Measurements from ENCODE around the gene BRD9.
"Not testable (repeated sequence)": the region's sequence is repeated elsewhere in the genome, so short reads cannot be mapped to it uniquely, and the experiment has no call there.

The BRD9 gene

DNA sequence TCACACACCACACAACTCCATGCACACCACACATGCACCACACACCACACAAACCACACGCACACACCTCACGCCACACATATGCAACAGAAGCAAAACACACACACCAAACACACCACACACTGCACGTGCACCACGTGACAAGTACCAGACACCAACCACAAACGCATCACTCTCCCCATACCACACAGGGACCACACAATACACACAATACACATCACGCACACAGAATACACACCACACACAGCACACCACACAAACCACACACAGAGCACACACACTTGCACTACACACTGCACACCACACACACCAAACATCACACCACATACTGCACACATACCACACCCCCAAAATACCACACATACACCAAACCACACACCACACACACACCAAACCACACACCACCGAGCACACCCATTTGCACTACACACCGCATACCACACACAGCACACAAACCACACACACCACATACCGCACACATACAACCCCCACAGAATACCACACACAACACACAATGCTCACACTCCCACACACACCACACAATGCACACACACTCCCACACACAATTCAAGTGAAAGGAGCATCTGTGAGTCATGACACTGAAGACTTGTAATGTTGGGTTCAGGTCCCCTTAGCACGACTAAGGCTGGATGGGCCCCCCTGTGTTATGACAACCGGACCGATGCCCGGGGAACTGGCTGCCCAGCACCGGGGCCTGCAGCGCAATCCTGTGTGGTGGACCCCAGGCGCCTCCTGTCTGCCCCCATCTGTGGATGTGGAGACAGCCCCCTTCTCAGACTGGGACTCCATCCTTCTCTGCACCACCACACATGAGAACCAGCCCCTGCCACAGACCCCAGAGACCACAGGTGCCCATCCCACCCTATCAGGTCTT lies 35.8 kb downstream of the BRD9 start:
- DNase-seq, result no peak

DNA sequence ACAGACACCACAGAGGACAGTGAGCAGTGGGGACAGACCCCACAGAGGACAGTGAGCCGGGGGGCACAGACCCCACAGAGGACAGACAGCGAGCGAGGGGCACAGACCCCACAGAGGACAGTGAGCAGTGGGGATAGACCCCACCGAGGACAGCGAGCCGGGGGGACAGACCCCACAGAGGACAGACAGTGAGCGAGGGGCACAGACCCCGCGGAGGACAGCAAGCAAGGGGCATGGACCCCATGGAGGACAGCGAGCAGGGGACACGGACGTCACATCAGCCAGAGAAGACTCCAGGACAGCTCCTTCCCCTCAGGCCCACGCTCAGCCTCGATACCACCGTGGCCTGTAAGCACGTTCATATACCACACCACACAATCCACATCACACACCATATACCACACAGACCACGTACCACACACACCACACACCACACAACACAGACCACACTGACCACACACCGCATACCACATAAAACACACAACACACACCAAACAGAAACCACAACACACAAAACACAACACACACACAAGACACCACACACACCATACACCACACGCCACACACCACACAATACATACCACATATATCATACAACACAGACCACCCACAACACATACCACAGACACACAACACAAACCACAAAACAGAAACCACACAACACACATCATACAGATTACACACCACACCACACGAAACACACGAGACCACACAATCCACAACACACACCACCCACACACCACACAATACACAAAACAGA lies 36.6 kb downstream of the BRD9 start:
- DNase-seq, result peak; percentile 12

GRCh38 chr5:854966-855743 lies 37.4 kb downstream of the BRD9 start:
- no peak for DNase-seq

DNA sequence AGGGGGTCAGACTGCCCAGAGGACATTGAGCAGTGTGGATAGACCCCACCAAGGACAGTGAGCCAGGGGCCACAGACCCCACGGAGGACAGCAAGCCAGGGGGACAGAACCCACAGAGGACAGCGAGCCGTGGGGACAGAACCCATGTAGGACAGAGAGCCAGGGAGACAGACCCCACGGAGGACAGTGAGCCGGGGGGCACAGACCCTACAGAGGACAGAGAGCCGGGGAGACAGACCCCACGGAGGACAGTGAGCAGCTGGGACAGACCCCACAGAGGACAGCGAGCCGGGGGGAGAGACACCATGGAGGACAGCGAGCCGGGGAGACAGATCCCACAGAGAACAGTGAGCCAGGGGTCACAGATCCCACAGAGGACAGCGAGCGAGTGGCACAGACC lies 38.4 kb downstream of the BRD9 start:
- DNase-seq, result no peak

DNA sequence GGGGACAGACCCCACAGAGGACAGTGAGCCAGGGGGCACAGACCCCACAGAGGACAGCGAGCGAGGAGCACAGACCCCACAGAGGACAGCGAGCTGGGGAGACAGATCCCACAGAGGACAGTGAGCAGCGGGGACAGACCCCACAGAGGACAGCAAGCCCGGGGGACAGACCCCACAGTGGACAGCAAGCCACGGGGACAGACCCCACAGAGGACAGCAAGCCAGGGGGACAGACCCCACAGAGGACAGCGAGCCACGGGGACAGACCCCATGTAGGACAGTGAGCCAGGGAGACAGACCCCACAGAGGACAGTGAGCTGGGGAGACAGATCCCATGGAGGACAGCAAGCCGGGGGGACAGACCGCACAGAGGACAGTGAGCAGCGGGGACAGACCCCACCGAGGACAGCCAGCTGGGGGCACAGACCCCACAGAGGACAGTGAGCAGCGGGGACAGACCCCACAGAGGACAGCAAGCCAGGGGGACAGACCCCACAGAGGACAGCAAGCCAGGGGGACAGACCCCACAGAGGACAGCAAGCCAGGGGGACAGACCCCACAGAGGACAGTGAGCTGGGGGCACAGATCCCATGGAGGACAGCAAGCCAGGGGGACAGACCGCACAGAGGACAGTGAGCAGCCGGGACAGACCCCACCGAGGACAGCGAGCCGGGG lies 39.0 kb downstream of the BRD9 start:
- DNase-seq, result not testable (repeated sequence)

- no peak for DNase-seq
Observed at GRCh38 chr5:852431-853401, 39.9 kb downstream of the BRD9 start.

- no peak for DNase-seq
Observed at GRCh38 chr5:852018-852417, 40.6 kb downstream of the BRD9 start.

DNA sequence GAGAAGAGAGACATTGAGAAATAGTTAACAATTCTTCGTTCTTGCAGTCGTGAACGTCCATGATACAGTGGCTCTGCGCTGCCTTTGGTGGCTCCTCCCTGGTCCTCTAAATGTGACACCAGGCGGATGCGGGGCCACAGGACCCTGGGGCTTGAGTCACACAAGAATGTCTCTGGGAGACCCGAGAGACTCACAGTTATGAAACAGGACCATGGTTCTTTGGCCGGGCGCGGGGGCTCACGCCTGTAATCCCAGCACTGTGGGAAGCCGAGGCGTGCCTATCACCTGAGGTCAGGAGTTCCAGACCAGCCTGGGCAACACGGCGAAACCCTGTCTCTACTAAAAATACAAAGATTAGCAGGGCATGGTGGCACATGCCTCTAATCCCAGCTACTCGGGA lies 41.0 kb downstream of the BRD9 start:
- no peak for DNase-seq

DNA sequence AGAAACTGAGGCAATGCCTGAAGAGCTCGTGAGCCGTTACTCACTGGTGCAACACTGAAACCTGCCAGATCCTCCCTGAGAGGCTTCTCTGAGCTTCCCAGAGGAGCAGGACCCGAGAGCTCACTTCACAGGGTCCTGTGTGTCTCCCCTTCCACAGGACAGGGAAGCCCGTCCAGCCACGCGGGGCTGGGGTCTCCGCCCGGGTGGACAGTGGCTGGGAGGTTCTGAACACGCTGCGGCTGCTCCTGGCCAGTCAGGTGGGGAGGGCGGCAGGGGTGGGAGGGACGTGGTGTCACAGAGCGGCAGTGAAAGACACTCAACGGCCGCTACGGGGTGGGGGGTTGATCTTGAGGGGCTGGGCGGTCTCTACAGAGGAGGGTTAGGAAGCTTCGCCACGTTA lies 41.5 kb downstream of the BRD9 start:
- no peak for DNase-seq

DNA sequence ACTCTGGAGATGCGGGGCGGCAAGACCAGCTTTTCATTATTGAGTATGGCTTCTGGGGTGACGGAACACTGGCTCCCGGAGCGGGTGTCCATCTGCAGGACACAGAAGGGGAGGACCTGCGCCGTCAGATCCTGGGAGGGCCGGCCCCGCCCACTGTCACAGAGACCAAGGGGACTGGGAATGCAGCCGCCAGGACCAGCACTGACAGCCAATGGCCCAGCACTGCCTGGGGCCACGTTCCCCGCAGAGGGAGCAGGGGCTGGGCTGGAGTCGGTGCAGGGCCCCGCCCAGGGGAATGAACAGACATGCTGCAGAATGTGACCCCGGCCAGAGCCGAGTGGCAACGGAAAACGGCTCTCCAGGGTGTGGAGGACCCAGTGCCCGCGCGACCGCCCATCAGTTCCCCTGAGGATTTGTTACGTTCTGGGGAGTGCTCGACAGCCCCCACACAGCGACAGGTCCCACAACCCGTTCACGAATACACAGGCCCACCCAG lies 42.0 kb downstream of the BRD9 start, which contains the start of gene ZDHHC11:
ZDHHC11 (minus strand) TSS at position 476 of the 496 bp plus-strand sequence; CDS start at position 92, 384 bp downstream.
- DNase-seq, result no peak

DNA sequence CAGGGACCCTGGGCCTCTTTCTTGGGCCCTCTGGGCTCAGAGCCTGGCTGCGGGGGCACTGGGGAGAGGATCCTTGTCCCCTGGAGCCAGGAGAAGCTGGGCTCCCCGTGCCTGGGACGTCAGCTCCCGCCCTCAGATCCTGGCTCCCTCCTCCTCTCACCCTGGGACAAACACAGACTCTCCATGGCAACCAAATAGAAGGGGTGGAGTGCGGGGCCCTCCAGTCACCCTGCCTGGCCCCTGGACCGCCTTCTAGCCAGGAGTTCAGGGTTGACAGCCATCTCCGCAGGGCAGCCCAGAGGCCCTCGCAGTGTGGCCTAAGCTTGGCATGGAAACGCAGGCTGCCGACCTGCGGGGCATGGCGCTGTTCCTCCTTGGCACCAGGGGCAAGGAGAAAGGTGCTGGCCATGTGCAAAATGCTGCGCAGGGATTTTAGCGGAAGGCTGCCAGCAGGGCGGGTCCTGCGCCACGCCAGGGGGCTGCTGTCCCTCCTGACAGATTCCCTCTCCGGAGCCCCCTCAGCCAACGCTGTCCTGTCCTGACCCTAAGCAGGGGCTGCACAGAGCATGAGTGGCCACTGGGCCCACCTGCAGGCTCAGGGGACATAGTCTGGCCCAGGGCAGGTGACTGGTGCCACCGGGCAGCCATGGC lies 42.8 kb downstream of the BRD9 start:
- no peak for DNase-seq

GRCh38 chr5:848671-849111 lies 43.9 kb downstream of the BRD9 start:
- no peak for DNase-seq

GRCh38 chr5:847736-848135 lies 44.9 kb downstream of the BRD9 start:
- DNase-seq, result not testable (repeated sequence)

DNA sequence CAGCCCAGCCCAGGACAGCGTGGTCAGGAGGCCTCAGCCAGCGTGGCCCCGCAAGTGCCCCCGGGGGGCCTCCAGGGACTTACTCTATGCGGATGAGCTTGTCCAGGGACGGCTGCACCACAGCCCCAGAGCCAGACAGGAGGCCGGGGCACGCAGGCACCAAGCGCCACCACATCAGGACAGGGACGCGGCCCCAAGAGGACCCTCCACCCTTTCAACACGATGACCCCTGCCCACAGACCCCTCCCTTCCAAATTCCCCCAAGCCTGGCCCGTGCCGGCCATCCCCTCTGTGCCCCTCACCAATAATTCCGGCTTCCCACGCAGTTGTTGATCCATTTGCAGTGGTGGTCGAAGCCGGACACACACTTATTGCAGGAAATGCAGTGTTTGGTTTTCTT lies 45.4 kb downstream of the BRD9 start:
- not testable (repeated sequence) for DNase-seq

DNA sequence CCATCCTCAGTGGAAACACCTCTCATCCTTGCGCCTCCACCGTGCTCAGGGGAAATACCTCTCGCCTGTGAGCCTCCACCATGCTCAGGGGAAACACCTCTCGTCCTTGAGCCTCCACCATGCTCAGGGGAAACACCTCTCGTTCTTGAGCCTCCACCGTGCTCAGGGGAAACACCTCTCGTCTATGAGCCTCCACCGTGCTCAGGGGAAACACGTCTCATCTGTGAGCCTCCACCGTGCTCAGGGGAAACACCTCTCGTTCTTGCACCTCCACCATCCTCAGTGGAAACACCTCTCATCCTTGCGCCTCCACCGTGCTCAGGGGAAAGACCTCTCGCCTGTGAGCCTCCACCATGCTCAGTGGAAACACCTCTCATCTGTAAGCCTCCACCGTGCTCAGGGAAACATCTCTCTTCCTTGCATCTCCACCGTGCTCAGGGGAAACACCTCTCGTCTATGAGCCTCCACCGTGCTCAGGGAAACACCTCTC lies 46.0 kb downstream of the BRD9 start:
- DNase-seq, result not testable (repeated sequence)

DNA sequence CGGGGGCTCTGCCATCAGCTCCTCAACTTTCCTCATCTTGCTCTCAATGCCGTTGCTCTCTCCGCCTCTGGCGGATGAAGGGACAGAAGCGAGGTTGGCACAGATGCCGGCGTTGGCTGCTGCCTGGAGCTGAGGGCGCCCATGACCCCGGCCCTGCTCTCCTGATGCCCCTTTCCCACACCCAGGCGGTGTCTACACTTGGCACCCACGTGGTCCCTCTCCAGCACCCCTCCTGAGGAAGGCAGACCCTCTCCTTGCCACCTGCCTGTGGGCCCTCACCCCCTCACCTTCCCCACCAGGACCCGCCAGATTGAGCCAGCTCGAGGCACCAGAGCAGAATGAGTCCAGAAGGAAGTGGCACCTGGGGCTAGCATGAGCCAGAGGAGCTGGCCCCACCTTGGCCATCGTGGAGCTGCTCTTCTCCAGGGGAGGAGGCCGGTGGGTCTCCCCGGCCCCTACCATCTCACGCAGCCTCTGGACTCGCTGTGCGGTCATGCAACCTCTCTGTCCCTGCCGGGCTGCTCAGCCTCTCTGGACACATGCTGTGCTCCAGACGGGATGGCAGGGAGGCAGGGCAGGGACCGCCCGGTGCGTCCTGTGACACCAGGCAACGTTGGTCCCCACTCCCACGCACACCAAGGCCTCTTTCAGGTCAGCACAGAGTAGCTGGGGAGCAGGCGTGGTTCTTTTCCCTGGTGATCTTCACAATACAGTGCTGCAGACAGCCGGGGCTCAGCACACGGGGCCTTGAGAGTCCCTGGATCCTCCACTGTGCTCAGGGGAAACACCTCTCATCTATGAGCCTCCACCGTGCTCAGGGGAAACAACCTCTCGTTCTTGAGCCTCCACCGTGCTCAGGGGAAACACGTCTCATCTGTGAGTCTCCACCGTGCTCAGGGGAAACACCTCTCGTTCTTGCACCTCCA lies 46.7 kb downstream of the BRD9 start:
- DNase-seq, result not testable (repeated sequence)

DNA sequence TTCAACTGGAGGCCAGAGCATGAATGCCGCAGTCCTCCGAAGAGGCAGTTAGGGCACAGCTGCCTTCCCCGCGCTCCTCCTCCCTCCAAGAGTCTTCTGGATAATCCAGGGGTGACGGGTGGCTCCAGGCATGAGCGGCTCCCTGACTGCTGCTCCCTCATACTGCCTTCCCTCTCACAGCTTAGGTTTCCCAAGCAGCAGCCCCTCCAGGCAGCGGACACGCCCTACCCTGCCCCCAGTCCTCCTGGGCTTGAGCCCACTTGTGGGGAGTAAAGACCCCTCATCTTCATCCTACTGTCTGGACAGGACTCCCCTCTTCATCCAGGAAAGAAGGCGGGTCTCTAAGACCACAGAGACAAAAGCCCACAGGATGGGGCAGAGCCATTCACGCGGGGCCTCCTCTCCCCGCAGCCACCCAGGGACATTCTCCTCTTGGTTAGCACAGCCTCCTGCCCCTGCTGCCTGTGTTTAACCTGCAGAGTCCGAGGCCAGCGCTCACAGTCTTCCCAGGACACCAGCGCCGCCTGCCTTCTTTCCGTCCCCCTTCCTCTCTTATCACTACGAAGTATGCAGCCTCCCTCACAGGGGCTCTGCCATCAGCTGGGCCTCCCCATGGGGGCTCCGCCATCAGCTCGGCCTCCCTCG lies 47.4 kb downstream of the BRD9 start:
- not testable (repeated sequence) for DNase-seq

DNA sequence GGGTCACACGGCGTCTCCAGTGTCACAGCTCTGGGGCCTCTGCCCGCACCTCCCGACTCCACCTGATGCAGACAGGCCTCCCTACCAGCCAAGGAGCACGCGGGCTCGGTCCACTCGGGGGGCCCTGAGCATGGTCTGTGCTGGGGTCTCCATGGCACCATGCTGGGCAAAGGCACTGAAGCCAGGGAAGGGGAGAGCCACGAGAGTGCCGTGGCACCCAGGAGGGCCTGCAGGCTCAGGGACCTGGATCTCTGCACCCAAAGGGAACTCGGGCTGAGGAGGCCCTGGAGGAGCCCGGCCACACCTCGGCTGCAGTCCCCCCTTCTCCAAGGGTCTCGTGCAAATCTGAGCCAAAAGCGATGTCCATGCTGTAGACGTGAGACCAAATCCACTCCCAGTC lies 48.2 kb downstream of the BRD9 start:
- DNase-seq, result not testable (repeated sequence)
